Gastrocnemius medialis (tissue), 4 donors: ENCODE measurements around the gene MAML2.

Source experiments
- POLR2A ChIP-seq, 2 donors: fragments of 450-650 bp; IDR thresholded peaks; one replicate each; pipeline ENCODE4 v1.6.1; 2017; ENCODE audit warnings: antibody characterized with exemption in 2 of 2, mild to moderate bottlenecking in 2 of 2, moderate library complexity in 2 of 2
- TF ChIP-seq, protein P1 (sequence below), 5 experiments: fragments of 450-650 bp in 3 of 5; fragments of 200-600 bp in 2 of 5; sonication (generic) in 2 of 5; IDR thresholded peaks in 4 of 5; conservative IDR thresholded peaks in 1 of 5; 1 replicate in 4 of 5; 2 replicates in 1 of 5; pipeline ENCODE4 v1.5.1; 2016 to 2019; ENCODE audit warnings: antibody characterized with exemption in 5 of 5, mild to moderate bottlenecking in 3 of 5, moderate library complexity in 3 of 5

DNA sequence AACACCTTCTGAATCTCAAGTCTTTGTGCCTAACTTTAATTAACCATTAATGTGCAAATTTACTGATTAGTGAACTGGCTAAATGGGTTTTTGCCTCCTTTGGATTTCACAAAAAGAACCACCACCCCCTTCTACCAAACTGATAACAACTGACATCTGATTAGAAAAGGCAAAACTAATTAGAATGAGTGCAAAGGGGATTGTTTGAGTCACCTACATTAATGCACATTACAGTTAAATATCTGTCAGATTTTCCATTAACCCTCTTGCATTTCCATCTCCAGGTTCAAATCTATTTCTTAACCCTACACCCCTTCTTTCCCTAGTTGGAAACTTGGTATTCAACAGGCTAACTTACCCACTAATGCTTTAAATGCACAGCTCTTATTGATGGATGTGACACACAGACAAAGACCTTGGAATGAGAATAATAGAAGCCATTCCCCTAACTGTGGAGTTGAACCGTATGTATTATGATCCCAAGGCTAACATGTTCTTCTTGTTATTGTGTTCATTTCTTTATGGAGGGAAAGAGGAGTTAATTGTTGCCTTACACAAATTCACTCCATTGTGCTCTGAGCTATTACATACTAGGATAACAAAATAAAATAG is 257.6 kb downstream of the MAML2 start:
- TF ChIP-seq POLR2A (IDR thresholded peaks at IDR 0.05) = no peak
- TF ChIP-seq, protein P1, sequence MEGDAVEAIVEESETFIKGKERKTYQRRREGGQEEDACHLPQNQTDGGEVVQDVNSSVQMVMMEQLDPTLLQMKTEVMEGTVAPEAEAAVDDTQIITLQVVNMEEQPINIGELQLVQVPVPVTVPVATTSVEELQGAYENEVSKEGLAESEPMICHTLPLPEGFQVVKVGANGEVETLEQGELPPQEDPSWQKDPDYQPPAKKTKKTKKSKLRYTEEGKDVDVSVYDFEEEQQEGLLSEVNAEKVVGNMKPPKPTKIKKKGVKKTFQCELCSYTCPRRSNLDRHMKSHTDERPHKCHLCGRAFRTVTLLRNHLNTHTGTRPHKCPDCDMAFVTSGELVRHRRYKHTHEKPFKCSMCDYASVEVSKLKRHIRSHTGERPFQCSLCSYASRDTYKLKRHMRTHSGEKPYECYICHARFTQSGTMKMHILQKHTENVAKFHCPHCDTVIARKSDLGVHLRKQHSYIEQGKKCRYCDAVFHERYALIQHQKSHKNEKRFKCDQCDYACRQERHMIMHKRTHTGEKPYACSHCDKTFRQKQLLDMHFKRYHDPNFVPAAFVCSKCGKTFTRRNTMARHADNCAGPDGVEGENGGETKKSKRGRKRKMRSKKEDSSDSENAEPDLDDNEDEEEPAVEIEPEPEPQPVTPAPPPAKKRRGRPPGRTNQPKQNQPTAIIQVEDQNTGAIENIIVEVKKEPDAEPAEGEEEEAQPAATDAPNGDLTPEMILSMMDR (IDR thresholded peaks at IDR 0.05 in 4 of 5, conservative IDR thresholded peaks at IDR 0.05 in 1 of 5) = no peak
